ENCODE data around the gene PKLR.
"Not testable (repeated sequence)": the region's sequence is repeated elsewhere in the genome, so short reads cannot be mapped to it uniquely, and the experiment has no call there.

Gene PKLR

GRCh38 chr1:155256058-155256852 lies 45.0 kb downstream of the PKLR start:
- in situ Hi-C loops (cut with MboI; ENCODE audit: low sequenced_read_pairs) = no loop called here

GRCh38 chr1:155255243-155256007 lies 45.8 kb downstream of the PKLR start, which contains the start of gene ENTREP3:
Gene ENTREP3, minus strand, starts transcription at chr1:155255483. Its CDS starts 606 bp downstream, at chr1:155254877.
- in situ Hi-C loops (cut with MboI; ENCODE audit: low sequenced_read_pairs) = no loop called here

GRCh38 chr1:155254714-155255242 lies 46.5 kb downstream of the PKLR start:
- in situ Hi-C loops (cut with MboI; ENCODE audit: low sequenced_read_pairs) = no loop called here

- in situ Hi-C loops (cut with MboI; ENCODE audit: low sequenced_read_pairs) = no loop called here
Measured at GRCh38 chr1:155254228-155254713, 47.0 kb downstream of the PKLR start.

GRCh38 chr1:155253797-155254196 lies 47.4 kb downstream of the PKLR start:
- in situ Hi-C loops (cut with MboI; ENCODE audit: low sequenced_read_pairs) = no loop called here

- in situ Hi-C loops (cut with MboI; ENCODE audit: low sequenced_read_pairs) = no loop called here
Measured at GRCh38 chr1:155253208-155253607, 48.0 kb downstream of the PKLR start.

GRCh38 chr1:155251566-155251965 lies 49.7 kb downstream of the PKLR start:
- in situ Hi-C loops (cut with MboI; ENCODE audit: low sequenced_read_pairs) = no loop called here

- in situ Hi-C loops (cut with MboI; ENCODE audit: low sequenced_read_pairs) = no loop called here
Measured at GRCh38 chr1:155250633-155251449, 50.4 kb downstream of the PKLR start.

- in situ Hi-C loops (cut with MboI; ENCODE audit: low sequenced_read_pairs) = no loop called here
Measured at GRCh38 chr1:155250246-155250632, 51.0 kb downstream of the PKLR start.

- in situ Hi-C loops (cut with MboI; ENCODE audit: low sequenced_read_pairs) = no loop called here
Measured at GRCh38 chr1:155247667-155248553, 53.3 kb downstream of the PKLR start.

- in situ Hi-C loops (cut with MboI; ENCODE audit: low sequenced_read_pairs) = not testable (repeated sequence)
Measured at GRCh38 chr1:155246796-155247195, 54.4 kb downstream of the PKLR start.

GRCh38 chr1:155245163-155245524 lies 56.1 kb downstream of the PKLR start:
- in situ Hi-C loops (cut with MboI; ENCODE audit: low sequenced_read_pairs) = no loop called here

- in situ Hi-C loops (cut with MboI; ENCODE audit: low sequenced_read_pairs) = no loop called here
Measured at GRCh38 chr1:155244368-155245162, 56.7 kb downstream of the PKLR start.

GRCh38 chr1:155242805-155243358 lies 58.4 kb downstream of the PKLR start:
- in situ Hi-C loops (cut with MboI; ENCODE audit: low sequenced_read_pairs) = no loop called here

GRCh38 chr1:155241841-155242264 lies 59.4 kb downstream of the PKLR start:
- in situ Hi-C loops (cut with MboI; ENCODE audit: low sequenced_read_pairs) = no loop called here

- in situ Hi-C loops (cut with MboI; ENCODE audit: low sequenced_read_pairs) = no loop called here
Measured at GRCh38 chr1:155241069-155241679, 60.1 kb downstream of the PKLR start.

All from HL-60/S4 (cell line).